ENCODE measurements around the gene PIEZO2.

Gene PIEZO2

DNA sequence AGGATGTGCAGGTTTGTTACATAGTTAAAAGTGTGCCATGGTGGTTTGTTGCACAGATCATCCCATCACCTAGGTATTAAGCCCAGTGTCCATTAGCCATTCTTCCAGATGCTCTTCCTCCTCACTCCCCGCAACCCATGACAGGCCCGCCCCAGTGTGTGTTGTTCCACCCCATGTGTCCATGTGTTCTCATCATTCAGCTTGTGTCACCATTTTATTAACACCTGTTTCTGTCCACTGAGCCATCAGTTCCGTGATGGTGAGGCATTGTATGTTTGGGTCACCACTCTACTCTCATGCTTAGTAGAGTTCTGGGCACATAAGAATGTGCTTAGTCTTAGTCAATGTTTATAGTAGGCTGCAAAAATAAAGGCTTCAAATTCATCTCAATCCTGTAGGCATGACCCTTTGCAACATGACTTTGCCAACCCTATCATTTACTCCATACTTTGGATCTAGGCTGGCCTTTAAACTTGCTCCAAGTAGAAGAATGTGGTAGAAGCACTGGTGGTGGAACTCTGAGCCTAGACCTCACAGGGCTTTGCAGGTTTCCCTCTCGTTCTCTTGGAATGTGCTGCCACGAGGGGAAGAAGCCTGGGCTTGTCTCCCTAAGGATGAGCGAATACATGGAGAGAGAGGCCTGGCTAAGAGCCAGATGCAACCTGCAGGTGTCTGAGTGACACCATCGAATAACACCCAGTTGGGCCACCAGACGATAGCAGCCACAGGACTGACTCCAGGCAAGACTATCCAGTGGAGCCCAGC is 462.0 kb downstream of the PIEZO2 start:
- no peaks in the 10 kb centered on the region for H3K36me3 ChIP-seq (replicated peaks)
- no peaks in the 10 kb centered on the region for H3K9me3 ChIP-seq
- no peaks in the 10 kb centered on the region for H3K4me1 ChIP-seq
- in situ Hi-C loops (cut with MboI; ENCODE audit: low sequenced_read_pairs) = no loop called here
- no peak for DNase-seq (ENCODE audit: low spot score in 2 of 2)
- H3K4me3 ChIP-seq = no peak overlapping the region
- no peaks in the 10 kb centered on the region for H3K27me3 ChIP-seq (ENCODE audit: low read depth)

DNA sequence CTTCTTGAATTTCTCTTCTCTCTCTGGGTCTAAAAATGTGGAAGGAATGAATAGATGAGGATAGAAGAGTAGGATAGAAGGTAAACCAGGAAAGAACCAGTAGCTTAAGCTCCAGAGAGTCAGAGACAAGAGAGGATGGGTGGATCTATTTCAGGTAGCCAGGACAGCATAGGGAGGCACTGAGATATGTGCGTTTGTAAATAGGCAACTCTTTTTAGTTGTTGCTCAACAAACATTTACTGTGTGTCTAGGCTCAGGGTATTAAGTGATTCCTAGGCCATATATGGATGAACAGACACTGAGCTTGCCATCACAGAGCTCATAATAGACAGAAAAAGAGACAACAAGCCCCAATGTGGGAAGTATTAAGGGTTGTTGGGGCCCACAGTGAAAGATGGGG is 463.1 kb downstream of the PIEZO2 start:
- DNase-seq (ENCODE audit: low spot score in 2 of 2) = no peak
- Histone ChIP-seq H3K27me3 (ENCODE audit: low read depth) (no peaks in the 10 kb centered on the region), H3K4me1 (no peaks in the 10 kb centered on the region), H3K9me3 (no peaks in the 10 kb centered on the region), H3K36me3 (replicated peaks) (no peaks in the 10 kb centered on the region), H3K4me3 (no peak overlapping the region)
- in situ Hi-C loops (cut with MboI; ENCODE audit: low sequenced_read_pairs) = no loop called here

DNA sequence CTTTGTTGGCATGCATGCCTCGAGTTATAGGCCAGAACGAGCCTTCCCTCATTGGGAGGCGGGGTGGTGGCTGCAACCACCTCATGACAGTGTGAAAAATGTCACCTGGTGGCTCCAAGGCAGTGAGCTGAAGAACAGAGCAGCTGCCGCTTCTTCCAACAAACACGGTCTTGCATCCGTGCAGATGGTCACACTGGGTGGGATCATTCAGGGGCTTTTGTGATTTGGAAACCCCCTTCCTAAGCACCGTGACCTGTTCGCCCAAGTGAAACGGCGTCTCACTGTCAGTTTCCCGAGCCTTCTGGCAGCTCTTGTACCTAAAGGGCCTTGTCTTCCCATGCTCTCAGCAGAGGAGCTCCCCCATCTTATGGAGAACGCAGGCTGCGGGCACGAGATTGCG is 463.9 kb downstream of the PIEZO2 start:
- no peaks in the 10 kb centered on the region for H3K36me3 ChIP-seq (replicated peaks)
- no peaks in the 10 kb centered on the region for H3K4me1 ChIP-seq
- H3K4me3 ChIP-seq = no peak overlapping the region
- H3K9me3 ChIP-seq = no peaks in the 10 kb centered on the region
- no peaks in the 10 kb centered on the region for H3K27me3 ChIP-seq (ENCODE audit: low read depth)
- no peak for DNase-seq (ENCODE audit: low spot score in 2 of 2)
- in situ Hi-C loops (cut with MboI; ENCODE audit: low sequenced_read_pairs) = no loop called here

DNA sequence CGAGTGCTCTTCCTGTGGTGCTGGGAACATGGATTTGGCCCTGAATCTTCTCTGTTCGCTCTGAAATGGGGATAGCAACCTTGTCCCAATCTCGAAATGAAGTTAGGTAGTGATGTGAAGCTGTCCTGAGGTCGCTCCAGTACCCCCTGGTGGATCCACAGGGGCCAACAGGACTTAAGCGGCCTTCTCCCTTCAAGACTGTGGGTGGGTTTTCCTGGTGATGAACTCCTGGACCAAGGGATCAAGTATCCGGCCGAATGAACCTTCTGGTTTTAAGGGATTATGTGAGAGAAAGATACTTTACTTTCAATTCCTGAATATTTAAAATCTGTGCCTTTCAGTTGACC is 467.0 kb downstream of the PIEZO2 start:
- in situ Hi-C loops (cut with MboI; ENCODE audit: low sequenced_read_pairs) = no loop called here
- Histone ChIP-seq H3K4me1 (no peaks in the 10 kb centered on the region), H3K36me3 (replicated peaks) (no peaks in the 10 kb centered on the region), H3K9me3 (no peaks in the 10 kb centered on the region), H3K27me3 (ENCODE audit: low read depth) (no peaks in the 10 kb centered on the region), H3K4me3 (no peak overlapping the region)
- no peak for DNase-seq (ENCODE audit: low spot score in 2 of 2)

DNA sequence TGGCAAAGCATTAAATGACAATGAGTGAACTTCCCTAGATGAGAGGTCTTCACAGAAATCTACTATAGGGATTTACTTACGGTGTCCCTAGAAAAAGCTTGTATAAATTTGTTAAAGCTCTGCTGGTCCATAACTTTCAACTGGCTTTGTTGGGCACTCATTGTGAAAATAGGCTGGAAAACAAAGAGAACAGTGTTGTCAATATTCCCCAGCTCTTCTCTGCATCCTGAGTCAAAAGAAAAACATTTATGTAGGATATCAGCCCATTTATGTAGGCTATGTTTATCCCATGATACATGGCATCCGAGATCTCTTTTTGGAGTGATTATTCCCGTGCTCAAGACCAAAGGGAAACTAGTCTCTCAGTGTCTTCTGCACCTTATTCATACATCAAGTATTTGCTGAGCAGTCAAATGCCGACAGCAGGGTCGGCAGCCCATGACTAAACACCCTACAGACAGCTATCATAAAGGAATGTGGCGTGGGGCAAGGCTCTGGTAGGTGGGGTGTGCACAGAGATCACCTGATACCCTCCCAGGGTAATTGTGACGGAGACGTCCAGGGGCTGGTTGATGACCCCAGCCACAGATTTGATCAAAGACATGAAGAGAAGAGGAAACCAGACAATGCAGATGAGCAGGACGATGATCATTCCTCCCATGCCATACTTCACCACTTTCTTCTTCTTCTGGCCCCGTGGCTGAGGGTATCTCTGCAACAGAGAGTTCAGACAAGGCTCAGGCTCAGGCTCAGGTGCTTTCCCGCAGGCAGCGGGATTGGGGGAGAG is 467.6 kb downstream of the PIEZO2 start:
- H3K27me3 ChIP-seq (ENCODE audit: low read depth) = no peaks in the 10 kb centered on the region
- H3K36me3 ChIP-seq (replicated peaks) = no peaks in the 10 kb centered on the region
- H3K4me3 ChIP-seq = no peak overlapping the region
- H3K9me3 ChIP-seq = no peaks in the 10 kb centered on the region
- H3K4me1 ChIP-seq = no peaks in the 10 kb centered on the region
- in situ Hi-C loops (cut with MboI; ENCODE audit: low sequenced_read_pairs) = no loop called here
- no peak for DNase-seq (ENCODE audit: low spot score in 2 of 2)

DNA sequence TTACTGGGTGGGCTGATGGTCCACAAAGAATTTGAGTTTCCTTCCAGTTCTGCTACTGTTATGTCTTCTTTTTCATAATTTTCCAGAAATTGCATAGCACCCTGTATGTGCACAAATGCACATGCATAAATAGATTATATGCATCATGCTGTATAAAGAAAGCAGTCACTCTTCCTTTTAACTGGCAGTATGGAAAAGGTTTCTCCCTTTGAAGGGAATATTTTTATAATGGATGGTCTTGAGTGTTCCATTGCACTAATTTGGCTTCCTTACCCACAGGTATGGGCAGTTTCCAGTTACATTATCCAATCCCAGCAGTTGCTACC is 469.1 kb downstream of the PIEZO2 start:
- in situ Hi-C loops (cut with MboI; ENCODE audit: low sequenced_read_pairs) = no loop called here
- H3K4me1 ChIP-seq = no peaks in the 10 kb centered on the region

DNA sequence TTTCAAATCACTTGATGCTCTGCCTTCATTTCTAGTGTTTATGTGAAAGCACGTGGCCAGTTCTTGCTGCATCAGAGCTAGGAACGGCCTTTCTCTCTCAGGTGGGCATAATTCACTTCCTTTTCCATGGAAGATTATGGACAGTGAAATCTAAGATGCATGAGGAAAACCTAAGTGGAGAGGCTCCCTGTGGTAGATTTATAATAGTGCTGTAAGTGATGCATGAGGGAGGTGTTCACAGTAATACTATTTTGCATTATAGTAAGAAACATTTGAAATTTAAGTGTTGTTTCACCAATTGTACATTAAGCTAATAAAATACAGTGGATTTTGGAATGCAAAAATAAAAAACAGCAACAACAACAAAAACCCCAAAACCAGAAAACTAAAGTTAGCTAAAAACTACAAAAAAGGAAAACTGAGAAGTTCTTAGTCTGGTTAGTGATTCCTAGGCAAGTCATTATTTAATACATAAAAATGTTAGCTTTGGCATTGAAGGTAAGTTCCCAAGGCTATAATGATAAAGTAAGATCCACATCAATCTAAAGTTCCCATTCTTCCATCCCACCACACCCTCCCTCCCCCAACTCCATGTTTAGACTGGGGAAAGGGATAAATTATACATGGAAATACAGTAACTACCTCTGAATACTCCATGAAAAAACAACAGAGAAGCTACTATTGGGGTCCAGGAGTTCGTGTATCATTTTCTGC is 469.7 kb downstream of the PIEZO2 start:
- in situ Hi-C loops (cut with MboI; ENCODE audit: low sequenced_read_pairs) = no loop called here
- H3K4me1 ChIP-seq = no peaks in the 10 kb centered on the region
- DNase-seq (ENCODE audit: low spot score in 2 of 2) = no peak
- no peaks in the 10 kb centered on the region for H3K27me3 ChIP-seq (ENCODE audit: low read depth)
- no peaks in the 10 kb centered on the region for H3K9me3 ChIP-seq
- no peaks in the 10 kb centered on the region for H3K36me3 ChIP-seq (replicated peaks)
- no peak overlapping the region for H3K4me3 ChIP-seq

More for the DNA sequence above, 469.1 kb downstream of the PIEZO2 start:
- Histone ChIP-seq H3K9me3 (no peaks in the 10 kb centered on the region), H3K27me3 (ENCODE audit: low read depth) (no peaks in the 10 kb centered on the region), H3K4me3 (no peak overlapping the region), H3K36me3 (replicated peaks) (no peaks in the 10 kb centered on the region)
- DNase-seq (ENCODE audit: low spot score in 2 of 2) = no peak

DNA sequence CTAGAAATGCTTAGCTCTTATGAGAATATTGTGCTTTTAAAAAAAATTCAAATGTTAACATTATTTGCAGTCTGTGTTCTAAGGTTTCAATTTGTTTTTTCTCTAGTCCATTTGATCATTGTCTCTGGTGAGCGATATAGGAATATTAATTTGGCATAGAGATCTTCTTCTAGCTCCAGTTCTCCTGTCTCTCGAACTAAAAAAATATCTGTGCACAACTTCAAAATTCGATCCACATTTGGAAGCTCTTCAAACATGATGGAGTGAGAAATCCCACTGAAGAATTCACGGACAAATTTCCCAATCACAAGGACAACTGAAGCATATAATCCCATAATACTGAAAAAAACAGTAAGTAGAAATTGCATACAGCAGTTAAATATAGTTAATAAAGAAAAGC is 477.9 kb downstream of the PIEZO2 start:
- no peak for DNase-seq (ENCODE audit: low spot score in 2 of 2)
- H3K36me3 ChIP-seq (replicated peaks) = no peaks in the 10 kb centered on the region
- no peaks in the 10 kb centered on the region for H3K9me3 ChIP-seq
- H3K4me3 ChIP-seq = no peak overlapping the region
- in situ Hi-C loops (cut with MboI; ENCODE audit: low sequenced_read_pairs) = loop anchor here (25.0 kb wide), 2 partner anchors 109 to 266 kb away; no protein-coding TSS in a partner anchor
- no peaks in the 10 kb centered on the region for H3K27me3 ChIP-seq (ENCODE audit: low read depth)
- no peaks in the 10 kb centered on the region for H3K4me1 ChIP-seq

DNA sequence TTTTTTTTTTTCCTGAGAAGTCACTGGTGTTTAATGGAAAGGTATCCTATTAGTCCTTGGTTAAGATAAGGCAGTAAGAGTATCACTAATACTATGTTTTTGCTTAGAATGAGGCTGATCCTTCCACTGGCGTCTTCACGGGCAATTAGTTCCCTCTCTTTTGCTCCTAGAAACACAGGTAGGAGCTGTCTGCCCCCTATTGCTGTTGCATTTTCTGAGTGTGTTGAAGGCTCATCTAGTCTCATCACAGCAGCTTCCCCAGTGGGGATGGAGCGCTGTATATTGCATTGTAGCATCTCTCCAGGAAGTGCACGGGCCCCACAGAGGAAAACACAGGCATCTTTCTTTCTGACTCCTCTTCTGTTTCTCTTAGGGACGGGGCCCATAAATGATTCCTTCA is 478.5 kb downstream of the PIEZO2 start:
- Histone ChIP-seq H3K4me1 (no peaks in the 10 kb centered on the region), H3K4me3 (no peak overlapping the region), H3K27me3 (ENCODE audit: low read depth) (no peaks in the 10 kb centered on the region), H3K36me3 (replicated peaks) (no peaks in the 10 kb centered on the region), H3K9me3 (no peaks in the 10 kb centered on the region)
- DNase-seq (ENCODE audit: low spot score in 2 of 2) = no peak
- in situ Hi-C loops (cut with MboI; ENCODE audit: low sequenced_read_pairs) = loop anchor here (25.0 kb wide), 2 partner anchors 109 to 266 kb away; no protein-coding TSS in a partner anchor

DNA sequence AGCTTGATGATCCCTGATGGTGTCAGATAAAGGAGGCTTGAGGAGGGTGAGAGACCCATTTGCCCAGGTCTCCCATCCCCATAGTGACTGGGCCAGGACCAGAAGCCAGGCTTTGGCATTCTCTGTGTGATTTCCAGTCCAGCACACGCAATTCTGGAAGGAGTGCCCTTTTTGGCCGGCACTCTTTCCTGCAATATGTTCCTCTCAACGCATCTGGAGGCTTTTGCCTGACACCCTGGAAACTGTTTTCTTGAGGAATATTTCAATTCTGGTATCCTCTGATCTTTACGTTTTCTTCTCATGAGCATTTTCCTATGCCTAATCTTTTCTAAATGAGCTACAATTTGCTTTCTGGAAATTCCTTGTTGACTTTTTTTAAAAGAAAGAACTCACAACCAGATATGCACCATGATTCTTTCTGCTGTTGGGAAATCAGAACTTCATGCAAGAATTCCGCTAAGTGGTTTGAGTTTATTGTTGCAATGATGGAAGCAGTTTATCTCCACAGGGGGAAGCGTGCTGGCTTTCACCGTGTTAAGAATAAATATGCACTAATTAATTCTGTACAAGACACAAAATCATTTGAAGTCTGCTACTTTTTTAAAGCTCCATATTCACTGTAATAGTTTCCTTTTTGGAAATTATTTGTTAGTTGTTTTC is 479.8 kb downstream of the PIEZO2 start:
- no peaks in the 10 kb centered on the region for H3K36me3 ChIP-seq (replicated peaks)
- H3K4me1 ChIP-seq = no peaks in the 10 kb centered on the region
- no peaks in the 10 kb centered on the region for H3K27me3 ChIP-seq (ENCODE audit: low read depth)
- H3K9me3 ChIP-seq = no peaks in the 10 kb centered on the region
- no peak for DNase-seq (ENCODE audit: low spot score in 2 of 2)
- in situ Hi-C loops (cut with MboI; ENCODE audit: low sequenced_read_pairs) = loop anchor here (25.0 kb wide), 2 partner anchors 107 to 268 kb away; no protein-coding TSS in a partner anchor
- no peak overlapping the region for H3K4me3 ChIP-seq

DNA sequence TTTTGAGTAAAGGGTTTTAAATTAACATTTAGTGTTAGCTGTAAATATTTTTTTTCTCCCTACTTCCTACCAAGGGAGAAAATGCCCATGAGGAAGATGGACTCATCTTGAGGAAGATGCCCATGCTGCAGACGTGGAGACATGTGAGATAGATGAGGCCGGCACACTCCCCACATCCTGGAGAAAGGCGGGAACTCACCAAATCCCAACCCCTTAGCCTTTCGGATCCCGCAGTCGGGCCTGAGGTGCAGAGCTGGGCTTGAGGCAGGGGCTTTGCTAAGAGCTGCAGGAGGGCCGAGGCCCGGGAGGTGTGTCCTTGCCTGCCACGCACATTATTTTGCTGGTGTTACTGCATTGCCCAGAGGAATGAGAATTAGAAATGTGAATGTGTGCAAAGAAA is 485.6 kb downstream of the PIEZO2 start:
- DNase-seq (ENCODE audit: low spot score in 2 of 2) = no peak
- Histone ChIP-seq H3K27me3 (ENCODE audit: low read depth) (no peaks in the 10 kb centered on the region), H3K9me3 (no peaks in the 10 kb centered on the region), H3K4me1 (no peaks in the 10 kb centered on the region), H3K4me3 (no peak overlapping the region), H3K36me3 (replicated peaks) (no peaks in the 10 kb centered on the region)
- in situ Hi-C loops (cut with MboI; ENCODE audit: low sequenced_read_pairs) = loop anchor here (25.0 kb wide), 2 partner anchors 101 to 274 kb away; no protein-coding TSS in a partner anchor

DNA sequence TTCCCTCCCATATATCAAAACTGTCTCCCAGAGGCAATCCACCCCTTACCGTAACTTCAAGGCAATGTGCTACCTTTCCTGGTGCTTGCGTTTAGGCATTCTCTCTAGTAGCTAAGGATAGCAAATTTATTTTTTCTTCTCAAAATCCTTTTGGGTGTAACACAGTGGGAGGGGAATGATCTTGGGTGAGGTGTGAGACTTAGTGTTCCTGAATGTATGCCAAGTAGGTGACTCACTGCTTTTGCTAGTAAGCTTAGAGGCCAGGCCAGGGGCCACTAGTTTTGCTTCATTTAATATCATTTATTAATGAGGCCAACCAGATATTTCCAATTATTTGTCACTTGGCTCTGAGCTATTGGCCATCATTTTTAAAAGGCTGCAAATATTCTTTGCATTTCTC is 488.1 kb downstream of the PIEZO2 start:
- Histone ChIP-seq H3K27me3 (ENCODE audit: low read depth) (no peaks in the 10 kb centered on the region), H3K36me3 (replicated peaks) (no peaks in the 10 kb centered on the region), H3K4me3 (no peak overlapping the region), H3K4me1 (no peaks in the 10 kb centered on the region), H3K9me3 (no peaks in the 10 kb centered on the region)
- no peak for DNase-seq (ENCODE audit: low spot score in 2 of 2)
- in situ Hi-C loops (cut with MboI; ENCODE audit: low sequenced_read_pairs) = loop anchor here (25.0 kb wide), 2 partner anchors 99 to 276 kb away; no protein-coding TSS in a partner anchor

DNA sequence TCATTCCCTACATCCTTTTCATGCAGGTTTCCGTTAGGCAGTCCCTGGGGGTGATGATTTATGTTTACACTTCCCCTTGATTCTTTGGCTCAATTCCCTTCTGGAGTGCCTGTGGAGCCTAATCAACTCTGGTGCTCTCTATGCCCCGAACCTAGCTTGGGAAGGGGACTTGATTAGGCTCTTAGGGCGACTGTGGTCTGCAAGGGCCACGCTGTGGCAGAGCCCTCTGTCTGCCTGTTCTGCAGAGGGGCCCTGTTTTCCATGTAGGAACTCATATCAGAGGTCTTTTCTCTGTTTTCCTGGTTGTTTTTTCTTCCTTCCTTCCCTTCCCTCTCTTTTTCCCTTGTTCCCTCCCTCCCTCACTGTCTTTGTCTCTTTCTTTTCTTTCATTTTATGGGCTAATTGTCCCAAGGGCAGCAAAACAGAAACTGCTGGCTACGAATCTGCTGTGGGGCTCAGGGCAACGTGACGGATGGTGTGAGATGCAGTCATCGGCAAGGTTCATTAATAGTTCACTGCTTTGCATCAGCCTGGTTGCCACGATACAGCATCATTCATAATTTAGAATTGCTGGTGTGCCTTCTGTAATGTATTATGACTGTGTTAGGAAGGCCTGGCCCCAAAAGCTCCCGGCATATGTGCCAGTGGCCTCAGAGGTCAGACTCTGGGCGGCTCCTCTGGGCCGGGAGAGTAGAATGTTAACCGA is 489.0 kb downstream of the PIEZO2 start:
- no peaks in the 10 kb centered on the region for H3K4me1 ChIP-seq
- no peaks in the 10 kb centered on the region for H3K9me3 ChIP-seq
- in situ Hi-C loops (cut with MboI; ENCODE audit: low sequenced_read_pairs) = loop anchor here (25.0 kb wide), 2 partner anchors 98 to 277 kb away; no protein-coding TSS in a partner anchor
- H3K36me3 ChIP-seq (replicated peaks) = no peaks in the 10 kb centered on the region
- H3K4me3 ChIP-seq = no peak overlapping the region
- DNase-seq (ENCODE audit: low spot score in 2 of 2) = no peak
- no peaks in the 10 kb centered on the region for H3K27me3 ChIP-seq (ENCODE audit: low read depth)
